Pancreas (tissue), 10 donors: ENCODE data around the gene IL36G. TPM values are rescaled to one million over a fixed set of nuclear protein-coding genes. Genes with fewer than 3 reads are reported as not detected.

Experiments
- ATAC-seq, 4 donors: fragments of 200-7000 bp; cut with Tn5 transposase; one replicate each; pipeline versions ENCODE4 v1.8.0 to v1.9.1; 2020; ENCODE audit warnings: mild to moderate bottlenecking in 4 of 4, moderate library complexity in 4 of 4
- DNase-seq, 6 donors: peaks; one replicate each; pipeline ENCODE4 v3.0.0-alpha.2; 2020
- FAIRE-seq: peaks from 2 replicates; lab custom pipeline; 2012; peaks lifted over from hg19 to GRCh38; lab: Jason Lieb, UNC
- H3K27ac ChIP-seq, 4 donors: fragments of 200-600 bp; sonication (generic); 1 replicate in 3 of 4; 2 replicates in 1 of 4; pipeline versions ENCODE4 v1.5.0 to v1.8.0; 2020
- H3K27me3 ChIP-seq, 4 donors: fragments of 200-600 bp; one replicate each; pipeline ENCODE4 v1.8.0; 2021
- H3K36me3 ChIP-seq, 3 donors: fragments of 200-600 bp; sonication (generic) in 1 of 3; one replicate each; pipeline versions ENCODE4 v1.5.0 to v1.8.0; 2020 to 2021
- H3K4me1 ChIP-seq, 3 donors: fragments of 200-600 bp; one replicate each; pipeline ENCODE4 v1.8.0; 2021
- H3K4me3 ChIP-seq, 4 donors: fragments of 200-600 bp; sonication (generic) in 2 of 4; one replicate each; pipeline versions ENCODE4 v1.5.0 to v1.8.0; 2020 to 2021
- H3K9me3 ChIP-seq, 4 donors: fragments of 200-600 bp; one replicate each; pipeline ENCODE4 v1.8.0; 2021
- CTCF ChIP-seq, 4 donors: fragments of 200-600 bp; sonication (generic) in 3 of 4; IDR thresholded peaks; one replicate each; pipeline versions ENCODE4 v1.5.0 to v1.8.0; 2021; ENCODE audit warnings: antibody characterized with exemption in 4 of 4
- WGBS, 2 donors: extraction: QIAGEN DNeasy Blood & Tissue Kit; methylation state at CpG; one replicate each; pipeline ENCODE4 v1.1.7; 2013; 5-methylcytosine and 5-hydroxymethylcytosine counted together
- intact Hi-C, 3 donors: fragments of 100-400 bp; cut with DNase I; formaldehyde crosslinking; loops; one replicate each; pipeline versions ENCODE4 v1.11.1 to v1.14.2; 2022
- polyA plus RNA-seq, 2 donors: library from polyadenylated mRNA; stranded (reverse); fragments of 200-250 nt; gene quantifications; one replicate each; pipeline ENCODE4 v1.2.3, GENCODE V29; 2013
- total RNA-seq, 6 donors: library from RNA; stranded (reverse); fragmentation: NEBNext Ultra II Directional in 4 of 6; extraction: Animal tissue kit (Norgen Biotek cat#: 25700) in 4 of 6; gene quantifications; one replicate each; pipeline versions ENCODE4 v1.2.1 to v1.2.4, GENCODE V29; 2021 to 2023
- donor health status: healthy with polysubstance abuse.
- donor health status: DM: no; HTN: no; CAD: no; lungs with moderate emphysema.
- donor health status: DM: no; HTN: no; CAD: no.
- donor health status: control.
- donor health status: control.
- donor health status: Bipolar disorder and iron deficiency.
- donor health status: DM: yes; HTN: yes; CAD: no.
- donor health status: DM: no; HTN: no; CAD: no.
- donor health status: DM: no; HTN: no; CAD: no.
- donor health status: DM: yes; HTN: yes; CAD: no.

The IL36G gene
- total and polyA plus RNA-seq, 8 donors: not detected

GRCh38 chr2:112944971-112945370 lies 32.8 kb upstream of the IL36G start:
- no peak overlapping the region for H3K4me3 ChIP-seq
- H3K36me3 ChIP-seq: no peaks in the 10 kb centered on the region
- H3K9me3 ChIP-seq: no peaks in the 10 kb centered on the region
- no peak for FAIRE-seq
- no peak for DNase-seq
- peaks cover 0 to 1% (median 0%) of the 10 kb centered on the region in 4 donors for H3K27me3 ChIP-seq
- intact Hi-C loops: no loop called here
- 75 to 92% methylated on average over 1 of the region's 1 CpG for WGBS, 2 donors
- no peaks in the 10 kb centered on the region for H3K4me1 ChIP-seq
- ATAC-seq: no peak
- no peak overlapping the region for H3K27ac ChIP-seq
- no peak for TF ChIP-seq CTCF (IDR thresholded peaks at IDR 0.05)

- intact Hi-C loops: no loop called here
- no peaks in the 10 kb centered on the region for H3K4me1 ChIP-seq
- no peak for TF ChIP-seq CTCF (IDR thresholded peaks at IDR 0.05)
- 66 to 68% methylated on average over 2 of the region's 2 CpGs for WGBS, 2 donors
- no peaks in the 10 kb centered on the region for H3K9me3 ChIP-seq
- no peak for ATAC-seq
- H3K36me3 ChIP-seq: no peaks in the 10 kb centered on the region
- H3K4me3 ChIP-seq: no peak overlapping the region
- DNase-seq: no peak
- no peak overlapping the region for H3K27ac ChIP-seq
- FAIRE-seq: no peak
- H3K27me3 ChIP-seq: peaks cover 0 to 3% (median 0%) of the 10 kb centered on the region in 4 donors
Observed at GRCh38 chr2:112946086-112946485, 31.7 kb upstream of the IL36G start.

- Histone ChIP-seq H3K4me3 (no peak overlapping the region), H3K27me3 (peaks cover 0 to 3% (median 0%) of the 10 kb centered on the region in 4 donors), H3K36me3 (no peaks in the 10 kb centered on the region), H3K27ac (no peak overlapping the region), H3K9me3 (no peaks in the 10 kb centered on the region), H3K4me1 (no peaks in the 10 kb centered on the region)
- ATAC-seq (no peak), FAIRE-seq (no peak), DNase-seq (no peak)
- no peak for TF ChIP-seq CTCF (IDR thresholded peaks at IDR 0.05)
- 20 to 21% methylated on average over 2 of the region's 2 CpGs for whole genome bisulfite sequencing, 2 donors
- intact Hi-C loops: no loop called here
Observed at GRCh38 chr2:112947374-112947773, 30.4 kb upstream of the IL36G start.

GRCh38 chr2:112949456-112949855 lies 28.4 kb upstream of the IL36G start:
- Histone ChIP-seq H3K27me3 (peaks cover 0 to 3% (median 0%) of the 10 kb centered on the region in 4 donors), H3K4me3 (no peak overlapping the region), H3K4me1 (no peaks in the 10 kb centered on the region), H3K36me3 (no peaks in the 10 kb centered on the region), H3K27ac (no peak overlapping the region), H3K9me3 (no peaks in the 10 kb centered on the region)
- no peak for TF ChIP-seq CTCF (IDR thresholded peaks at IDR 0.05)
- 68 to 71% methylated on average over 8 of the region's 8 CpGs for WGBS, 2 donors
- DNase-seq (no peak), ATAC-seq (no peak), FAIRE-seq (no peak)
- intact Hi-C loops: no loop called here

GRCh38 chr2:112954364-112954763 lies 23.4 kb upstream of the IL36G start:
- ATAC-seq: no peak
- TF ChIP-seq CTCF (IDR thresholded peaks at IDR 0.05): no peak
- Histone ChIP-seq H3K9me3 (no peaks in the 10 kb centered on the region), H3K27ac (no peak overlapping the region), H3K36me3 (no peaks in the 10 kb centered on the region), H3K27me3 (peaks cover 0 to 3% (median 0%) of the 10 kb centered on the region in 4 donors), H3K4me3 (no peak overlapping the region), H3K4me1 (no peaks in the 10 kb centered on the region)
- WGBS, 2 donors: 79 to 88% methylated on average over 7 of the region's 7 CpGs
- FAIRE-seq: no peak
- intact Hi-C loops: no loop called here
- no peak for DNase-seq
